HepG2 (cell line): ENCODE data around the gene THRA. TPM values are rescaled to one million over a fixed set of nuclear protein-coding genes. Genes with fewer than 3 reads are reported as not detected.

ENCODE experiments used
- ATAC-seq: fragments of 200-7000 bp; cut with Tn5 transposase; 3 replicates; pipeline ENCODE4 v1.9.1; 2020; ENCODE audit warnings: mild to moderate bottlenecking, moderate library complexity
- BruUV-seq: library from RNA; stranded (reverse); fragments of 400-500 nt; replicated peaks from 2 replicates; lab custom pipeline; 2021; lab: Mats Ljungman, UMichigan
- CTCF ChIA-PET: fragments of 300-600 bp; formaldehyde crosslinking; extraction: SDS; loops from one replicate; lab custom pipeline; 2021; ENCODE audit warnings: low total read pairs, inconsistent platforms, low intra/inter-chr PET ratio; lab: Yijun Ruan, JAX
- POLR2A ChIA-PET: fragments of 350-600 bp; sonication (Branson Sonifier 250); formaldehyde crosslinking; loops from one replicate; lab custom pipeline; 2020; ENCODE audit warnings: antibody characterized with exemption, inconsistent platforms; lab: Yijun Ruan, JAX
- DNase-seq: peaks from one replicate; pipeline ENCODE4 v3.0.0-alpha.2; 2015; ENCODE audit warnings: low spot score
- FAIRE-seq: peaks from 3 replicates; lab custom pipeline; 2011; peaks lifted over from hg19 to GRCh38; lab: Jason Lieb, UNC
- H2AFZ ChIP-seq: one replicate; pipeline ENCODE4 v1.6.1; 2011; ENCODE audit warnings: low read length, inconsistent platforms
- H3K27ac ChIP-seq: fragments of 300-600 bp; 3 replicates; pipeline ENCODE4 v1.8.0; 2011; ENCODE audit warnings: mixed run types, mild to moderate bottlenecking, mixed read lengths, low read length, inconsistent platforms; ENCODE audit not compliant: insufficient read depth; ENCODE audit errors: extremely low read length
- H3K27me3 ChIP-seq, 2 experiments: fragments of 200-600 bp in 1 of 2; 2 replicates in 1 of 2; 3 replicates in 1 of 2; pipeline versions ENCODE4 v1.6.0 to v1.8.0; 2011; ENCODE audit warnings: low read length in 2 of 2, mild to moderate bottlenecking in 2 of 2, moderate library complexity in 2 of 2, inconsistent platforms in 1 of 2; ENCODE audit not compliant: insufficient read depth in 2 of 2, control insufficient read depth in 1 of 2
- H3K36me3 ChIP-seq, 2 experiments: fragments of 200-600 bp in 1 of 2; replicated peaks in 1 of 2; 2 replicates in 1 of 2; 3 replicates in 1 of 2; pipeline versions ENCODE4 v1.5.1 to v1.8.0; 2011; ENCODE audit warnings: low read length in 2 of 2, inconsistent platforms in 1 of 2; ENCODE audit not compliant: insufficient read depth in 2 of 2, control insufficient read depth in 1 of 2
- H3K4me1 ChIP-seq: 2 replicates; pipeline ENCODE4 v1.5.1; 2012; ENCODE audit warnings: low read length, inconsistent platforms; ENCODE audit not compliant: insufficient read depth
- H3K4me2 ChIP-seq: 2 replicates; pipeline ENCODE4 v1.6.0; 2011; ENCODE audit warnings: low read depth, low read length, inconsistent platforms
- H3K4me3 ChIP-seq, 3 experiments: fragments of 200-600 bp in 1 of 3; sonication (generic), shearing (Covaris generic) in 1 of 3; replicated peaks in 1 of 3; 2 replicates each; pipeline ENCODE4 v1.5.1; 2011 to 2016; ENCODE audit warnings: low read length in 3 of 3, inconsistent platforms in 2 of 3, low read depth in 2 of 3, mild to moderate bottlenecking in 2 of 3, control low read depth in 1 of 3, mixed read lengths in 1 of 3; ENCODE audit not compliant: insufficient read depth in 1 of 3
- H3K79me2 ChIP-seq: one replicate; pipeline ENCODE4 v1.6.1; 2011; ENCODE audit warnings: low read length, inconsistent platforms; ENCODE audit not compliant: insufficient read depth
- H3K9ac ChIP-seq: 2 replicates; pipeline ENCODE4 v1.6.0; 2011; ENCODE audit warnings: mild to moderate bottlenecking, low read depth, low read length, inconsistent platforms; ENCODE audit not compliant: insufficient read depth
- H3K9me3 ChIP-seq: 2 replicates; pipeline ENCODE4 v1.5.1; 2012; ENCODE audit warnings: mild to moderate bottlenecking, low read length
- H4K20me1 ChIP-seq: 2 replicates; pipeline ENCODE4 v1.6.0; 2011; ENCODE audit warnings: inconsistent platforms, mild to moderate bottlenecking, low read length, moderate library complexity; ENCODE audit not compliant: insufficient read depth
- ATRX ChIP-seq: sonication (generic); formaldehyde crosslinking; IDR thresholded peaks from 2 replicates; pipeline ENCODE4 v1.4.0; 2020; ENCODE audit warnings: missing genetic modification reagents, borderline replicate concordance
- FOXJ3 ChIP-seq: sonication (generic); formaldehyde crosslinking; IDR thresholded peaks from 2 replicates; pipeline ENCODE4 v1.4.0; 2020; ENCODE audit warnings: missing genetic modification reagents, mild to moderate bottlenecking, borderline replicate concordance
- HNRNPL ChIP-seq: fragments of 200-400 bp; formaldehyde crosslinking; IDR thresholded peaks from 2 replicates; pipeline ENCODE4 v1.6.1; 2017; ENCODE audit warnings: mild to moderate bottlenecking, low read depth, low read length
- NFAT5 ChIP-seq: sonication (generic); formaldehyde crosslinking; IDR thresholded peaks from 2 replicates; pipeline ENCODE4 v1.4.0; 2020; ENCODE audit warnings: missing genetic modification reagents
- SKI ChIP-seq: fragments of 450-650 bp; IDR thresholded peaks from one replicate; pipeline ENCODE4 v1.6.1; 2018; ENCODE audit warnings: mild to moderate bottlenecking; ENCODE audit not compliant: partially characterized antibody
- ZNF121 ChIP-seq: sonication (generic); formaldehyde crosslinking; IDR thresholded peaks from 2 replicates; pipeline ENCODE4 v1.5.0; 2020; ENCODE audit warnings: mild to moderate bottlenecking, missing genetic modification reagents
- ZNF678 ChIP-seq: sonication (generic); formaldehyde crosslinking; IDR thresholded peaks from 2 replicates; pipeline ENCODE4 v1.4.0; 2020; ENCODE audit warnings: mild to moderate bottlenecking, missing genetic modification reagents
- ZSCAN21 ChIP-seq: sonication (generic); formaldehyde crosslinking; IDR thresholded peaks from 2 replicates; pipeline ENCODE4 v1.8.0; 2022; ENCODE audit warnings: mild to moderate bottlenecking, missing genetic modification reagents, moderate library complexity, borderline replicate concordance
- WGBS: methylation state at CpG from one replicate; pipeline ENCODE4 v1.1.6; 2017; ENCODE audit warnings: low lambda C conversion rate; 5-methylcytosine and 5-hydroxymethylcytosine counted together
- in situ Hi-C: cut with HindIII; loops from 2 replicates; pipeline ENCODE4 v1.10.0; 2017; ENCODE audit warnings: low pct_unique_long_range_greater_than_20kb; ENCODE audit not compliant: extremely low pct_ligation_motif_present
- intact Hi-C: fragments of 100-400 bp; cut with micrococcal nuclease; formaldehyde crosslinking; loops from one replicate; pipeline ENCODE4 v1.10.0; 2022; ENCODE audit not compliant: unreplicated experiment
- polyA plus RNA-seq, 8 experiments: library from polyadenylated mRNA; depleted of rRNA in 3 of 8; stranded (reverse) in 7 of 8; unstranded in 1 of 8; fragments of >200 nt; fragmentation: Illumina TruSeq in 4 of 8; extraction: Trizol in 4 of 8; gene quantifications; 2 replicates each; pipeline versions ENCODE4 v1.2.1 to v1.2.3, GENCODE V29; 2011 to 2016; ENCODE audit warnings: low read depth in 4 of 8, missing spikeins in 1 of 8, mixed read lengths in 1 of 8; ENCODE audit not compliant: insufficient read depth in 1 of 8
- total RNA-seq, 5 experiments: library from RNA; depleted of rRNA; stranded (reverse); fragments of >200 nt; fragmentation: Illumina TruSeq; extraction: Trizol; gene quantifications; 2 replicates each; pipeline ENCODE4 v1.2.3, GENCODE V29; 2016; ENCODE audit warnings: low read depth in 1 of 5
- TF ChIP-seq, protein P1 (sequence below): sonication (generic); formaldehyde crosslinking; IDR thresholded peaks from 2 replicates; pipeline ENCODE4 v1.4.0; 2020; ENCODE audit warnings: missing genetic modification reagents

THRA gene
- total and polyA plus RNA-seq, 2 of the 13 experiments (the other 11 are each of a cell fraction or from before 2014, with no cell fraction given): 8.0 to 9.9 TPM

DNA sequence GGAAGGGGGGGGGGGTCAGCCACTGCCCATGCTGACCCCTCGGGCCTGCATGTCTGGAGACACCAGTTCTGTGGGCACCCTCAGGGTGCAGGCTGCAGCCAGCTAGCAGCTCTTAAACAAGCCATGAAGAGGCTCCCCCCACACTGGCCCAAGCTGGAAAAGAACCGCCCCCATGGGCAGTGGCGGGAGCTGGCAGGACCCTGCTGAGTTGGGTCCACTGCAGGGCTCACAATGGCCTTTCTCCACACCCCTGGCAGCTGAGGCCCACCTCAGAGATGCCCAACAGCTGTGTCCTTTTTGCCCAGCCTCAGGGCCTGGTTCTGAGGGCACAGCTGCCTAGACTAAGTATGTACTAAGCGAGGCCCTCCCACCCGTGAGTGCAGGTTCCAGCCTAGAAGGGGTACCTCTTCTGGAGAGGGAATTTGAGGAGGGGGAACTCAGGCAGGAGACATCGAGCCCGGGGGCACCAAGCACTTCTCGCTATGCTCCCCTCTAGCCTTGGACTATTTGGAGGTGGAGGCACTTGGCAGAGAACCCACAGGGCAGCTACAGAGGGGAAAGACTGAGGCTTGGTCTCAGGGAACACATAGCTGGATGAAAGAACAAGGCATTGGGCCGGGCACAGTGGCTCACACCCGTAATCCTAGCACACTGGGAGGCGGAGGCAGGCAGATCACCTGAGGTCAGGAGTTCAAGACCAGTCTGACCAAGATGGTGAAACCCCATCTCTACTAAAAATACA is 3.2 kb downstream of the THRA start:
- intact Hi-C loops: no loop called here
- Histone ChIP-seq H3K4me2 (no peak overlapping the region), H3K79me2 (peaks cover 8% of the 10 kb centered on the region), H3K9ac (no peak overlapping the region), H3K36me3 (no peaks in the 10 kb centered on the region), H2AFZ (no peak overlapping the region)
- WGBS: 79% methylated on average over 10 of the region's 11 CpGs
- ChIA-PET POLR2A (interaction anchor here (0.5 to 4.2 kb wide), 10 partner anchors 10 to 145 kb away, joined by 3 to 23 read pairs (median 4); partner anchors contain the start of genes MED24 and NR1D1), CTCF (no interaction called here)
- no peak for DNase-seq
- TF ChIP-seq HNRNPL (0 out of 2 replicates have a peak, but pooled peaks have one; percentile 59), FOXJ3 (no peak)
- TF ChIP-seq, protein P1, sequence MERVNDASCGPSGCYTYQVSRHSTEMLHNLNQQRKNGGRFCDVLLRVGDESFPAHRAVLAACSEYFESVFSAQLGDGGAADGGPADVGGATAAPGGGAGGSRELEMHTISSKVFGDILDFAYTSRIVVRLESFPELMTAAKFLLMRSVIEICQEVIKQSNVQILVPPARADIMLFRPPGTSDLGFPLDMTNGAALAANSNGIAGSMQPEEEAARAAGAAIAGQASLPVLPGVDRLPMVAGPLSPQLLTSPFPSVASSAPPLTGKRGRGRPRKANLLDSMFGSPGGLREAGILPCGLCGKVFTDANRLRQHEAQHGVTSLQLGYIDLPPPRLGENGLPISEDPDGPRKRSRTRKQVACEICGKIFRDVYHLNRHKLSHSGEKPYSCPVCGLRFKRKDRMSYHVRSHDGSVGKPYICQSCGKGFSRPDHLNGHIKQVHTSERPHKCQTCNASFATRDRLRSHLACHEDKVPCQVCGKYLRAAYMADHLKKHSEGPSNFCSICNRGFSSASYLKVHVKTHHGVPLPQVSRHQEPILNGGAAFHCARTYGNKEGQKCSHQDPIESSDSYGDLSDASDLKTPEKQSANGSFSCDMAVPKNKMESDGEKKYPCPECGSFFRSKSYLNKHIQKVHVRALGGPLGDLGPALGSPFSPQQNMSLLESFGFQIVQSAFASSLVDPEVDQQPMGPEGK: peak; percentile 19; the same call in 1 of the 2 replicates
- TF ChIP-seq, all 625 proteins: peak for 2
- FAIRE-seq (no peak), ATAC-seq (no peak)
- Histone ChIP-seq H3K27ac (no peak overlapping the region), H3K4me3 (no peak overlapping the region), H3K27me3 (peaks cover 0 to 15% of the 10 kb centered on the region in 2 experiments; a peak in 4 of 5 replicates), H3K4me1 (peaks cover 88% of the 10 kb centered on the region), H4K20me1 (no peaks in the 10 kb centered on the region), H3K9me3 (no peaks in the 10 kb centered on the region)
- in situ Hi-C loops: no loop called here
- no TSS peak for BruUV-seq

- Histone ChIP-seq H3K4me3 (no peak overlapping the region), H3K27ac (no peak overlapping the region), H3K27me3 (no peaks in the 10 kb centered on the region; a peak in 1 of 5 replicates), H3K4me1 (peaks cover 91% of the 10 kb centered on the region), H3K36me3 (no peaks in the 10 kb centered on the region), H4K20me1 (no peaks in the 10 kb centered on the region), H2AFZ (no peak overlapping the region), H3K9me3 (no peaks in the 10 kb centered on the region), H3K79me2 (peaks cover 8% of the 10 kb centered on the region), H3K9ac (no peak overlapping the region), H3K4me2 (no peak overlapping the region)
- BruUV-seq: no TSS peak
- DNase-seq (no peak), FAIRE-seq (no peak), ATAC-seq (no peak)
- in situ Hi-C loops (no loop called here), intact Hi-C loops (no loop called here)
- ChIA-PET POLR2A (interaction anchor here (1.1 kb wide), 1 partner anchor 33 kb away, joined by 6 read pairs; the partner anchor contains the start of gene NR1D1), CTCF (no interaction called here)
- 98% methylated on average over 7 of the region's 7 CpGs for WGBS
- TF ChIP-seq ZSCAN21 (CRISPR knock-in tag): no peak
- TF ChIP-seq ZNF678 (CRISPR knock-in tag): no peak
- TF ChIP-seq SKI: no peak
- no peak for TF ChIP-seq ATRX (CRISPR knock-in tag)
- TF ChIP-seq NFAT5 (CRISPR knock-in tag): no peak
- 0 out of 2 replicates have a peak, but pooled peaks have one; percentile 12 for TF ChIP-seq ZNF121 (CRISPR knock-in tag)
Measured at GRCh38 chr17:40067710-40068109, 4.9 kb downstream of the THRA start.
